AG04449 (cell line): Measurements from ENCODE around the gene CARD6.
"Not testable (repeated sequence)": the region's sequence is repeated elsewhere in the genome, so short reads cannot be mapped to it uniquely, and the experiment has no call there.

Experiments
- CTCF ChIA-PET: fragments of 350-600 bp; formaldehyde crosslinking; extraction: SDS; loops from one replicate; lab custom pipeline; 2021; ENCODE audit warnings: antibody characterized with exemption; lab: Yijun Ruan, JAX
- POLR2A ChIA-PET: fragments of 400-600, 350-600 bp; formaldehyde crosslinking; extraction: SDS; loops from one replicate; lab custom pipeline; 2020; ENCODE audit warnings: antibody characterized with exemption, inconsistent platforms; lab: Yijun Ruan, JAX
- DNase-seq: peaks from one replicate; pipeline ENCODE4 v3.0.0-alpha.2; 2010; ENCODE audit warnings: low read depth, low spot score
- H3K4me3 ChIP-seq: 2 replicates; pipeline ENCODE4 v1.5.1; 2011; ENCODE audit warnings: low read depth, mild to moderate bottlenecking, control low read depth, low read length
- CTCF ChIP-seq: IDR thresholded peaks from one replicate; pipeline ENCODE4 v1.5.1; 2011; ENCODE audit warnings: mild to moderate bottlenecking, moderate library complexity, low read length, control low read depth, inconsistent platforms; ENCODE audit not compliant: insufficient read depth; ENCODE audit errors: missing control alignments

The CARD6 gene

GRCh38 chr5:40847525-40847924 is 6.4 kb downstream of the CARD6 start:
- no peak for TF ChIP-seq CTCF
- no peak for DNase-seq
- ChIA-PET CTCF (interaction anchor here (1.7 kb wide), 1 partner anchor 31 kb away, joined by 3 read pairs; no protein-coding TSS in a partner anchor), POLR2A (no interaction called here)
- no peak overlapping the region for H3K4me3 ChIP-seq

GRCh38 chr5:40853632-40854192 is 12.5 kb downstream of the CARD6 start:
- ChIA-PET POLR2A (no interaction called here), CTCF (interaction anchor here (1.0 kb wide), 1 partner anchor 51 kb away, joined by 3 read pairs; no protein-coding TSS in a partner anchor)
- no peak overlapping the region for H3K4me3 ChIP-seq
- no peak for TF ChIP-seq CTCF
- no peak for DNase-seq

DNA sequence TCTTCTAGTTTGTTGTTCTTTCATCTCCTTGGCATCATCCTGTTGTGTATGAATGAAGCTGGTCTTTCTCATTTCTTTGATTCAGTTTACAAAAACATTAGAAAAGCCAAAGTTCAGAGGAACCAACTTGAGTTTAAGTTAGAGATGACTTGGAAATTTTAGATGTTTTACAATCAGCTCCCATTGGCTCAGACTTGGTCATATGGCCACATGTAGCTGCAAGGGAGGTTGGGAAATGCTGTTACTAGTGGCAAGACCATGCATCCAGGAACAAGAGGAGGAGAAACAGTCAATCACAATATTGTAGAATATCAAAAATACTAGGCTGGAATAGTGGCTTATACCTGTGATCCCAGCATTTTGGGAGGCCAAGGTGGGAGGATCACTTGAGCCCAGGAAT is 19.5 kb downstream of the CARD6 start:
- POLR2A ChIA-PET: no interaction called here
- CTCF ChIA-PET: no interaction called here
- DNase-seq: no peak
- no peak for TF ChIP-seq CTCF
- no peak overlapping the region for H3K4me3 ChIP-seq

DNA sequence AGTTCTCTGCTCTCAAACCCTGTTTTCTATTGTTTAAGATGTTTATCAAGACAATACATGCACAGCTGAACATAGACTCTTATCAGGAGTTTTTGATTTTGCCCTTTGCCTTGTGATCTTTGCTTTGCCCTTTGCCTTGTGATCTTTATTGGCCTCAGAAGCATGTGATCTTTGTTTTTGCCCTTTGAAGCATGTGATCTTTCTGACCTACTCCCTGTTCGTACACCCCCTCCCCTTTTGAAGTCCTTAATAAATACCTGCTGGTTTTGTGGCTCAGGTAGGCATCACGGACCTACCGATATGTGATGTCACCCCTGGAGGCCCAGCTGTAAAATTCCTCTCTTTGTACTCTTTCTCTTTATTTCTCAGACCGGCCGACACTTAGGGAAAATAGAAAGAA is 23.8 kb downstream of the CARD6 start:
- POLR2A ChIA-PET, CTCF ChIA-PET, H3K4me3 ChIP-seq, DNase-seq: not testable (repeated sequence)

DNA sequence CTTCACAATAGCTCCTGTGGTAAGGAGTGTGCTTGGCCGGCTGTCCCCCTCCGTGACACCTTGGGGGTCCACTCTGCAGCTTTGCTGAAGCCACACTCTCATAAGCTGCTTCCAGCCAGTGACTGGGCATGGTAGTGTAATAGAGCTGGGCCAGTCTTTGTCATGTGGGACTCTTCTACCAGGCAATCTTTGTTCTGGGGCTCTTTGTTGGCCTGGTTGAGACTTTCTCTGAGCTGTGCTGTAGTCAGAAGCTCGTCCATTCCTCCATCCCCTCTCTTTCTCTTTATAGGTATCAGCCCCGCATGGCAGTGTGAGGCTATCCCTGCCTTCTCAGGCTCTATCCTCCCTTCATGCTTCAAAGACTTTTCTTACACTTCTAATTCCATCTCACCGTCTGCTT is 25.7 kb downstream of the CARD6 start:
- no peak overlapping the region for H3K4me3 ChIP-seq
- TF ChIP-seq CTCF: no peak
- POLR2A ChIA-PET: no interaction called here

DNA sequence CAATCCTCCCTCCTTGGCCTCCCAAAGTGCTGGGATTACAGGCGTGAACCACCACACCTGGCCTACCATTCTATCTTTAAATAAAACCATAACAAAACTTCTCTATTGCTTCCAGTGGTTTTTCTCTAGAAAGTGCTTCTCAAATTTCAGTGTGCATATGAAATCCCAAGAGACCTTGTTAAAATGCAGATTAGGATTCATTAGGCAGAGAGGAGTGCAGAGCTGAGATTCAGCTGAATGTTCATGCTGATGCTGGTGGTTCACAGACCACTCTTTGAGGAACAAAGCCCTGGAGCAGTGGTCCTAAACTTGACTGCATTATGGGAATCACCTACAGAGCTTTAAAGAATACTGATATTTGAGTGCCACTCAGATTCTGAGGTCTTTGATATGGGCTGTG is 28.2 kb downstream of the CARD6 start:
- no peak for TF ChIP-seq CTCF
- CTCF ChIA-PET: interaction anchor here (0.7 kb wide), 1 partner anchor 36 kb away, joined by 3 read pairs; no protein-coding TSS in a partner anchor
- no peak overlapping the region for H3K4me3 ChIP-seq
- POLR2A ChIA-PET: no interaction called here
- DNase-seq: no peak

More for the DNA sequence above, 25.7 kb downstream of the CARD6 start:
- no peak for DNase-seq
- CTCF ChIA-PET: interaction anchor here (1.6 kb wide), 1 partner anchor 12 kb away, joined by 5 read pairs; no protein-coding TSS in a partner anchor

- no peak for DNase-seq
- POLR2A ChIA-PET: no interaction called here
- CTCF ChIA-PET: interaction anchor here (1.3 kb wide), 1 partner anchor 116 kb away, joined by 3 read pairs; no protein-coding TSS in a partner anchor
- TF ChIP-seq CTCF: no peak
- no peak overlapping the region for H3K4me3 ChIP-seq
These were observed 30.0 kb downstream of the CARD6 start for GRCh38 chr5:40871177-40871576.

DNA sequence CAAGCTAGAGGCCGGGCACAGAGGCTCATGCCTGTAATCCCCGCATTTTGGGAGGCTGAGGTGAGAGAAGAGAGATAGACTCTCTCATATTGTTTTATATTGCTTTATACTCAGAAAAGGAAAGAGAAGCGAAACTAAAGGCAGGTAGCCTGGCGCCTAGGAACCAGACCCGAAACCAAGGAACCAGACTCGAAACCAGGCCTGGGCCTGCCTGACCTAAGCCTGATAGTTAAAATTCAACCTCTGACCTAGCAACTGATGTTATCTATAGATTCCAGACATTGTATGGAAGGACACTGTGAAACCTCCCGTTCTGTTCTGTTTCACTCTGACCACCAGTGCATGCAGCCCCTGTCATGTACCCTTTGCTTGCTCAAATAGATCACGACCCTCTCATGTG is 31.1 kb downstream of the CARD6 start:
- H3K4me3 ChIP-seq, CTCF ChIA-PET, POLR2A ChIA-PET, DNase-seq: not testable (repeated sequence)
